ENCODE results near the gene SORCS2. TPM values are rescaled to one million over a fixed set of nuclear protein-coding genes. Genes with fewer than 3 reads are reported as not detected.

SORCS2 gene
- total RNA-seq, 1 donor from 2014 or later = 3.1 TPM

GRCh38 chr4:7430368-7430964, 238.1 kb downstream of the SORCS2 start:
- H3K4me3 ChIP-seq (ENCODE audit: low read length in 3 of 3) = no peak overlapping the region
- H3K27ac ChIP-seq (ENCODE audit: low read depth, low read length) = no peak overlapping the region
- H3K36me3 ChIP-seq (ENCODE audit: control insufficient read depth in 3 of 3, insufficient read depth in 3 of 3, low read length in 3 of 3) = no peaks in the 10 kb centered on the region
- H3K27me3 ChIP-seq (ENCODE audit: control insufficient read depth in 3 of 3, insufficient read depth in 3 of 3, low read length in 3 of 3) = peaks cover 0 to 7% (median 6%) of the 10 kb centered on the region in 3 donors
- no peaks in the 10 kb centered on the region for H3K9me3 ChIP-seq (ENCODE audit: control insufficient read depth in 3 of 3, low read length in 3 of 3)
- H3K4me1 ChIP-seq (ENCODE audit: control insufficient read depth in 3 of 3, insufficient read depth in 3 of 3, low read length in 3 of 3) = no peaks in the 10 kb centered on the region
- no peak overlapping the region for H3K9ac ChIP-seq (ENCODE audit: low read depth in 1 of 3, low read length in 3 of 3)

DNA sequence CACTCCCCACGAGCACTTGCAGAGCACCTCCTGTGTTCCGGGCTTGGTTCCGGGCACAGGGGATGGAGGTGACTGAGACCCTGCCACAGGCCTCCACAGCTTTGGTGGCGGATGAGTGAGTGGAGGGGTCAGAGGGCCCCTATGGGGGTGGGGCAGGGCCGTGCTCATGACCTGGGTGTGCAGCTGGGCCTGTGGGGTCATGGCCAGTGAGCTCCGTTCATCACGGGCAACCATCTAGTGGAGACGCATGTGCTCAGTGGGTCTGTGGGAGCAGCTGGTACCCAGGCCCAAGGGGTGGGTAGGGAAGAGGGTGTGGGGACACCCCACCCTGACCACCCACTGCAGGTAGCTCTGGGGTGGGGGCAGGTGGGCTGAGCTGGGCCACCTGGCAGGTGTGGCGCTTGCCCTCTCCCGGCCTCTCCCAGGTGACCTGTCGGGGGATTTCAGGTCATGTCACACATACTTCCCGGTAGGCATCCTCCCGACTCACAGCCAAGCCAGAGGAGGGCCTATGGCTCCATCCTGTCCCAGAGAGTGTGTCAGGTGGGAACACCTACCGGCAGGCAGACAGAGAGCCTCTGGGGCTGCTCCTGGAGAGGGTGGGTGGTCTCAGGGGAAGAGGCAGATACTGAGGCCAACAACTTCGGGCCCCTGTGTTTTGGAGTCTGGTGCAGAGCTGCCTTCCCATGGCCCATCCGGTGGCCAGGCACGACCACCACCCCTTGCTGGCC, 238.8 kb downstream of the SORCS2 start:
- H3K27ac ChIP-seq (ENCODE audit: low read depth, low read length) = no peak overlapping the region
- H3K4me3 ChIP-seq (ENCODE audit: low read length in 3 of 3) = no peak overlapping the region
- peaks cover 0 to 8% (median 7%) of the 10 kb centered on the region in 3 donors for H3K27me3 ChIP-seq (ENCODE audit: control insufficient read depth in 3 of 3, insufficient read depth in 3 of 3, low read length in 3 of 3)
- no peak overlapping the region for H3K9ac ChIP-seq (ENCODE audit: low read depth in 1 of 3, low read length in 3 of 3)
- H3K4me1 ChIP-seq (ENCODE audit: control insufficient read depth in 3 of 3, insufficient read depth in 3 of 3, low read length in 3 of 3) = no peaks in the 10 kb centered on the region
- no peaks in the 10 kb centered on the region for H3K36me3 ChIP-seq (ENCODE audit: control insufficient read depth in 3 of 3, insufficient read depth in 3 of 3, low read length in 3 of 3)
- no peaks in the 10 kb centered on the region for H3K9me3 ChIP-seq (ENCODE audit: control insufficient read depth in 3 of 3, low read length in 3 of 3)

DNA sequence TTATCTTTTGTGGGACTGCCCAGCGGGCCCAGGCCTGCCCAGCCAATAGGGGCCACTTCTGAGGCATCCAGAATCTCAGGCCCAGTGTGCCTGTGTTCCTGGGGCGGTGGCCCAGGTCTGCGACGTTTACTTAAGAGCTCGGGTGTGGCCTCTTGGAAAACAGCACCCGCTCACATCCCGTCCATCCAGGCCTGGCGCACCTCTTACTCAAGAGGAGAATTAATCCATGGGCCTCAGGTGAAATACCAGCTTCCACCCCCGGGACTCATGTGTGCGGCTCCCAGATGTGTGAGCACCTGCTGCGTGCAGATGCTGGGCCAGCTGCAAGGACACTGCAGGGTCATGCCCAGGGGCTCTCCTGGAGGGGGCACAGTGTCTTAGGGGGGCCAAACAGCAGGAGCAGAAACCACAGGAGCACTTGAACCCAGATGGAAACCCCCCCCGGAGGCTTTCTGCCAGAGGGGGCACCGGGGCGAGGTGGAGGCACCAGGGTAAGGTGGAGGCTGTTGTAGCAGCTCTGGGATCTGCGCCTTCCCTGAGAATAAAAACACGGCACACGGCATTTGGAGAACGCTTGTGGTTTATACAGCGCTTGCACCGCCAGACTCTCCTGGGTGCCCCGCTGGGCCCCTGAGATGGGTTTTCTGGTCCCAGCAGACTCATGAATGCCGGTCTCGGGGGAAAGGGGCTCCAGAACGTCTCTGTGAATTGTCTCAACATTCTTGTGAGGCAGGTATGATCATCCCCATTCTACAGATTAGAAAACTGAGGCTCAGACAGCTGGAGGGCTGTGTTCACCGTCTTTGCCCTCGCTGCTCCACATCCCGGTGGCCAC, 239.6 kb downstream of the SORCS2 start:
- Histone ChIP-seq H3K4me3 (ENCODE audit: low read length in 3 of 3) (no peak overlapping the region), H3K9me3 (ENCODE audit: control insufficient read depth in 3 of 3, low read length in 3 of 3) (no peaks in the 10 kb centered on the region), H3K9ac (ENCODE audit: low read depth in 1 of 3, low read length in 3 of 3) (no peak overlapping the region), H3K27ac (ENCODE audit: low read depth, low read length) (no peak overlapping the region), H3K4me1 (ENCODE audit: control insufficient read depth in 3 of 3, insufficient read depth in 3 of 3, low read length in 3 of 3) (no peaks in the 10 kb centered on the region), H3K36me3 (ENCODE audit: control insufficient read depth in 3 of 3, insufficient read depth in 3 of 3, low read length in 3 of 3) (no peaks in the 10 kb centered on the region), H3K27me3 (ENCODE audit: control insufficient read depth in 3 of 3, insufficient read depth in 3 of 3, low read length in 3 of 3) (peaks cover 0 to 13% (median 7%) of the 10 kb centered on the region in 3 donors)

GRCh38 chr4:7432531-7433375, 240.4 kb downstream of the SORCS2 start:
- H3K27me3 ChIP-seq (ENCODE audit: control insufficient read depth in 3 of 3, insufficient read depth in 3 of 3, low read length in 3 of 3) = peaks cover under 1 to 13% (median 7%) of the 10 kb centered on the region in 3 donors
- no peak overlapping the region for H3K9ac ChIP-seq (ENCODE audit: low read depth in 1 of 3, low read length in 3 of 3)
- no peak overlapping the region for H3K4me3 ChIP-seq (ENCODE audit: low read length in 3 of 3)
- no peaks in the 10 kb centered on the region for H3K4me1 ChIP-seq (ENCODE audit: control insufficient read depth in 3 of 3, insufficient read depth in 3 of 3, low read length in 3 of 3)
- no peak overlapping the region for H3K27ac ChIP-seq (ENCODE audit: low read depth, low read length)
- no peaks in the 10 kb centered on the region for H3K36me3 ChIP-seq (ENCODE audit: control insufficient read depth in 3 of 3, insufficient read depth in 3 of 3, low read length in 3 of 3)
- no peaks in the 10 kb centered on the region for H3K9me3 ChIP-seq (ENCODE audit: control insufficient read depth in 3 of 3, low read length in 3 of 3)

GRCh38 chr4:7433376-7434140, 241.2 kb downstream of the SORCS2 start:
- H3K4me1 ChIP-seq (ENCODE audit: control insufficient read depth in 3 of 3, insufficient read depth in 3 of 3, low read length in 3 of 3) = no peaks in the 10 kb centered on the region
- no peak overlapping the region for H3K9ac ChIP-seq (ENCODE audit: low read depth in 1 of 3, low read length in 3 of 3)
- no peaks in the 10 kb centered on the region for H3K36me3 ChIP-seq (ENCODE audit: control insufficient read depth in 3 of 3, insufficient read depth in 3 of 3, low read length in 3 of 3)
- no peak overlapping the region for H3K4me3 ChIP-seq (ENCODE audit: low read length in 3 of 3)
- H3K27me3 ChIP-seq (ENCODE audit: control insufficient read depth in 3 of 3, insufficient read depth in 3 of 3, low read length in 3 of 3) = peaks cover 3 to 13% (median 4%) of the 10 kb centered on the region in 3 donors
- H3K9me3 ChIP-seq (ENCODE audit: control insufficient read depth in 3 of 3, low read length in 3 of 3) = no peaks in the 10 kb centered on the region
- no peak overlapping the region for H3K27ac ChIP-seq (ENCODE audit: low read depth, low read length)

GRCh38 chr4:7434141-7434765, 241.9 kb downstream of the SORCS2 start:
- Histone ChIP-seq H3K9ac (ENCODE audit: low read depth in 1 of 3, low read length in 3 of 3) (no peak overlapping the region), H3K27me3 (ENCODE audit: control insufficient read depth in 3 of 3, insufficient read depth in 3 of 3, low read length in 3 of 3) (peaks cover 3 to 13% (median 4%) of the 10 kb centered on the region in 3 donors), H3K4me1 (ENCODE audit: control insufficient read depth in 3 of 3, insufficient read depth in 3 of 3, low read length in 3 of 3) (no peaks in the 10 kb centered on the region), H3K36me3 (ENCODE audit: control insufficient read depth in 3 of 3, insufficient read depth in 3 of 3, low read length in 3 of 3) (no peaks in the 10 kb centered on the region), H3K9me3 (ENCODE audit: control insufficient read depth in 3 of 3, low read length in 3 of 3) (no peaks in the 10 kb centered on the region), H3K4me3 (ENCODE audit: low read length in 3 of 3) (no peak overlapping the region), H3K27ac (ENCODE audit: low read depth, low read length) (no peak overlapping the region)

GRCh38 chr4:7434766-7435150, 242.4 kb downstream of the SORCS2 start, which contains the start of gene PSAPL1:
TSS of gene PSAPL1 (minus strand) at chr4:7434930. CDS start at chr4:7434879, 51 bp downstream.
- H3K36me3 ChIP-seq (ENCODE audit: control insufficient read depth in 3 of 3, insufficient read depth in 3 of 3, low read length in 3 of 3) = no peaks in the 10 kb centered on the region

DNA sequence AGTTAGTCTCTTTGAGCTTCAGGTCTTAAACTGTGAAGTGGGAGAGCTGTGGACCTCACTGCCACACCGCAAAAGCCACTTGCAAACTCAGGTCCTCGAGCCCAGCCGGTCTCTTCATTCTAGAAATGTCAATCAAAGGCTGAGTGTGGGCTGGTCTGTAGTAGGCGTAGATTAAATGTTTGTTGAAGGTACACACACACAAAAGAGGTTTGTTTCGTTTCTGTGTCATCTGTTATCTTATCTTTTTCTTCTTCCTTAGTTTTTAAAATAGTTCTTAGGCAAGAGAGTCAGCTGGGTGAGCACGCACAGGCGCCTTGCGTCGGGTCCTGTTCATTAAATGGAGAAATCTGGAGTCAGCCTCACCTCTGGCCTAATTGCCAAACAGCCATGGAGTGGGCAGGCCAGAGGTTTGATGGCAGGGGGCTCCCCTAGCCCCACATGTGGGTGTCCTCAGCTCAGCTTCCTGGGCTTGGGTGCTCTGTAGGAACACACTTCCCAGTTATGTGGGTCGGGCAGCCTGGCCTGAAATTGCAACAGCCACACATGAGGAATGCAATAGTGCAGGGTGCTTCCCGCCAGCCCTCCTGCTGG, 243.2 kb downstream of the SORCS2 start:
- H3K4me1 ChIP-seq (ENCODE audit: control insufficient read depth in 3 of 3, insufficient read depth in 3 of 3, low read length in 3 of 3) = no peaks in the 10 kb centered on the region
- H3K9ac ChIP-seq (ENCODE audit: low read depth in 1 of 3, low read length in 3 of 3) = no peak overlapping the region
- H3K9me3 ChIP-seq (ENCODE audit: control insufficient read depth in 3 of 3, low read length in 3 of 3) = no peaks in the 10 kb centered on the region
- H3K27me3 ChIP-seq (ENCODE audit: control insufficient read depth in 3 of 3, insufficient read depth in 3 of 3, low read length in 3 of 3) = peaks cover 3 to 13% (median 11%) of the 10 kb centered on the region in 3 donors
- no peak overlapping the region for H3K27ac ChIP-seq (ENCODE audit: low read depth, low read length)
- no peaks in the 10 kb centered on the region for H3K36me3 ChIP-seq (ENCODE audit: control insufficient read depth in 3 of 3, insufficient read depth in 3 of 3, low read length in 3 of 3)
- H3K4me3 ChIP-seq (ENCODE audit: low read length in 3 of 3) = no peak overlapping the region

More at GRCh38 chr4:7434766-7435150, 242.4 kb downstream of the SORCS2 start, which contains the start of gene PSAPL1:
- no peak within 1 kb of the TSS for H3K4me3 ChIP-seq (ENCODE audit: low read length in 3 of 3)
- peaks cover 3 to 13% (median 8%) of the 10 kb centered on the region in 3 donors for H3K27me3 ChIP-seq (ENCODE audit: control insufficient read depth in 3 of 3, insufficient read depth in 3 of 3, low read length in 3 of 3)
- no peak within 1 kb of the TSS for H3K27ac ChIP-seq (ENCODE audit: low read depth, low read length)
- H3K9me3 ChIP-seq (ENCODE audit: control insufficient read depth in 3 of 3, low read length in 3 of 3) = no peaks in the 10 kb centered on the region
- no peak within 1 kb of the TSS for H3K9ac ChIP-seq (ENCODE audit: low read depth in 1 of 3, low read length in 3 of 3)
- H3K4me1 ChIP-seq (ENCODE audit: control insufficient read depth in 3 of 3, insufficient read depth in 3 of 3, low read length in 3 of 3) = no peaks in the 10 kb centered on the region

Data from skeletal muscle tissue (tissue), 4 donors.